Measurements from ENCODE around the gene SETMAR.
"Not testable (repeated sequence)": the region's sequence is repeated elsewhere in the genome, so short reads cannot be mapped to it uniquely, and the experiment has no call there.

The SETMAR gene

DNA sequence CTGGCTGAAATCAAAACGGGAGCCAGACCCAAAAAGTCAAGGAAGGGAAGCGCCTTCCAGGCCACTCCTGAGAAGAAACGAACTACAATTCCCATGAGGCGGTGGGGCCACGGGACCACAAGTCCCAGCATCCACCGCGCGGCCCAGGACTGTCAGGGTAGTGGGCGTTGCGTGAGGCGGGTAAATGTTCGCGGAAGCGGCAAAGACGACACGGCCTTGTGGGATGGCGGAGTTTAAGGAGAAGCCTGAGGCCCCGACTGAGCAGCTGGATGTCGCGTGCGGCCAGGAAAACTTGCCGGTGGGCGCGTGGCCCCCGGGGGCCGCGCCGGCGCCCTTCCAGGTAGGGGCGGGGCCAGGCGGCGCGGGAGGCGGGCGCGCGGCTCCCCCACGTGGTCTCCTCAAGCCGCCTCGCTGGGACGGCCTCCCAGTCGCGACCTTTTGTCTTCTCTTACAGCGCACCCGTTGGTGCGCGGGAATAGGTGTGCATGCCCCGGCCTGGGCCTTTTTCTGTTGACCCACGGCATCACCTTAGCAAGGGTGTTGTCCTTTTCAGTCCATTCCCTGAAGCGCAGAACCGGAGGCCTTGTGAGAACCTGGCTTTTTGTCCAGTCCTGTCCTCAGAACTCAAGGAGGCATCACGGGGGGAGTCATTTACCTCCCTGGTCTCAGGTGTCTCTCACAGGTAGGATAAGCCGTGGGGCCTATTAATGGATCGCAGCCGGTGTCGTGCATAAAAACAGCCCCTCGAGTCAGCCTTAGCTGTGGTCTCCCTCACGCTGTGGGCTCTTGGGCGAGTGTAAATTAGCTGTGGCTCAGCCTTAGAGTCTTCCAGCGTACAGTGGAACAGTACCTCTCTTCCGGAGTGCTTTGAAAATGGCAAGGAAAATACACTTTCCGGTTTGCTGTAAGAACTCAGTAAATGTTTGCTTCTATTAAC lies at the start of gene SETMAR:
Gene SETMAR, plus strand, starts transcription at position 183 of the 937 bp plus-strand sequence. Its CDS starts 2 bp downstream, at position 185.
- peak; percentile 39 for DNase-seq

DNA sequence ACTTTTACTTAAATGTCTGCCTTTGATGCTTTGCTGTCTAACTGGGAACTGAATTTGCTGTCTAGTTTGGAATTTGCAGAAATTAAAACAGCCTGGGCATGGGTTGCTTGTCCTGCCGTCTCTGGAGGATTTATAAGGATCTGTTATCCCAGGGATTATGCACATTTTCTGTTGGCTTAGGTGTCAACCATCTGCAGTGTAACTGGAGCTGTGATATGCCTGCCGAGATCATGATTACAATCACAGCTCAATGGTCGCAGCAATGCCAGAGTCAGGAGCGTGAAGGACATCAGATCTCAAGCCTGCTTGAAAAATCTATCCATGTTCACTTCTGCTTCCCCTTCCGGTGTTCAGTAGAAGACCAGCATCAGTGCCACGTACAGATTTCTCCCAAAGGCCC lies 41.8 kb upstream of the SETMAR start:
- DNase-seq = no peak

DNA sequence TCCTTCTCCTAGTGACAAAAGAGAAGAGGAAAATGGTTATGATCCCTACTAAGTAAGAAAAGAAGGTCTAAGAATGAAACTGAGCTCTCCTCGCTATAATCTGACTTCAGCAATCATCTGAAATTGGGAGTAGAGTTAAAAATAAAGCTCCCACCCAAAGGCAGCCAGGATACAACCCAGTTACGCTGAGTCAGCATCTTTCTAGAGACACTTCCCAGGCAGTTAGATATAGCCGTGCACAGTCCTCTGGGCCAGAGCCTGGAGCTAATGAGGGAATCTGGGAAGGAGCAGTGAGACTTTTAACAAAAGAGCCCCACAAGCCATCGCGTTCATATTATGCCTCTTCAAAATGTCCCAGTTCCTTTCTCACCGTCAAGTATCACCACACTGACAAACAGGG lies 39.1 kb upstream of the SETMAR start:
- no peak for DNase-seq

DNA sequence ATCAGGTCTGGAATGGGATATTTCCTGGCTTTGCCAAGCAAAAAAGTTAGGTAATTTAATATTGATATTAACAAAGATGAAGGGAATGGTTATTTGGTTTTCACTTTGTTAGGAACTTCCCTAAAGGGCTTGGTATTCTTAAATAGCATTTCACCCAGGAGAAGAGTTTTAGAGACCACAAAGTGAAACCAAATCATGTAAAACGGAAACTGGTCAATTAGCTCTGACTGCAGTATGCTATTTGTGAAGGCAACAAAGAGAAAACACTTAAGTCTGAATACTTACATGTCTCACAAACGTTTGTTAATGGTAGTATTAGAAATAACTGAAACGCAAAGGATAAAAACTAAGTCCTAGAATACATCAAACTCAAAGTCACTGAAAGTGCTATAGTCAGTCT lies 32.4 kb upstream of the SETMAR start:
- no peak for DNase-seq

DNA sequence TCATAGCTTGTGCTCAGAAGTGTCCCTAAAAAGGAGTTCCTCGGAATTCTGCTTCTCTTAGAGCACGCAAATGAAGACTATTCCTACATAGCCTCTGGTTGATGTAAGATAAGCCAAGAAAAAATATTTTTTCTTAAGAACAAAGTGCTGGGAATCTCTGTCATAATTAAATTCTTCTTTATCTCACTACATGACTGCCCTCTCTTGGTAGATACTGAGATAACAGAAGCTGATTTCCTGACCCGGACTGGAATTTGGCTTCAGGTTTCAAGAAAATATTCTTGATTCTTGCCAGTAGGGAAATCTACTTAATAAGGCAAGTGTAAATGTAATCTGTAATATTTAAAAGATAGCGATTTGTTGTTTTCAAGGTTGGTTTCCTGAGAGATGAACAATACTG lies 31.3 kb upstream of the SETMAR start:
- no peak for DNase-seq

- no peak for DNase-seq
These were observed 23.6 kb upstream of the SETMAR start for GRCh38 chr3:4279516-4280105.

GRCh38 chr3:4281991-4282390 lies 21.2 kb upstream of the SETMAR start:
- DNase-seq = no peak

DNA sequence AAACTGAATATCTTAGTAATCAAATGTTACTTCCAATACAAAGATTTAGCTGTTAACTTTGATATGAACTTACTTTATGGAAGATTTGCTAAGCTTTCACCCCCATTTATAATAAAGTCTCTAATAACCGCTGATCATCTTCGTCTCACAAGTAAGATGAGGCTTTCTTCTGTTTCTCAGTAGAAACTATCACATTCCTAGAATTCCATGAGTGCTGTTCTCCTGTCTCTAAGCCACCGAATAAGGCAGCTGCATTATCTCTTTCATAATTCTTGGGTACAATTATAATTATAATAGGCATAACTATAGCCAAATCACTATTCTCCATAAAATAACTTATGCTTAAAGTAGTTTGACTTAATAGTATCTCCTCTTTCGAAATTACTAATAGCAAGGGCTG lies 18.3 kb upstream of the SETMAR start:
- no peak for DNase-seq

DNA sequence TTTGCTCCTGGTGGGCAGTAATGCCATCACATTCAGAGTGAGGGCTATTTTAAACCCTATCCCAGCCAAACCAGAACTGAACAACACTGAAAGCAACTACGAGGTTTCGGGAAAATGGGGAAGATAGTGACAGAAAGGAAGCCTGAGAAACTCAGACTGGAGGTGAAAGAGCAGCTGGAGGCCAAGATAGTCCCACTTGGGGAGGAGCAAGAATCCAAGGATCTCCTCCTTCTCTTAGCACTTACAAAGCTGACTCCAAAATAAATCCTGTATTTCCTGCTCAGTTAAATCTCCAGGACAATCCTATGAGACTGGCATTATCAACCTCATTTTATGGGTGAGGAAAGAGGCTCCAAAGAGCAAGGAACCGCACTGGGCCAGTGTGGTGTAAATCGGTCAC lies 14.1 kb upstream of the SETMAR start:
- no peak for DNase-seq

DNA sequence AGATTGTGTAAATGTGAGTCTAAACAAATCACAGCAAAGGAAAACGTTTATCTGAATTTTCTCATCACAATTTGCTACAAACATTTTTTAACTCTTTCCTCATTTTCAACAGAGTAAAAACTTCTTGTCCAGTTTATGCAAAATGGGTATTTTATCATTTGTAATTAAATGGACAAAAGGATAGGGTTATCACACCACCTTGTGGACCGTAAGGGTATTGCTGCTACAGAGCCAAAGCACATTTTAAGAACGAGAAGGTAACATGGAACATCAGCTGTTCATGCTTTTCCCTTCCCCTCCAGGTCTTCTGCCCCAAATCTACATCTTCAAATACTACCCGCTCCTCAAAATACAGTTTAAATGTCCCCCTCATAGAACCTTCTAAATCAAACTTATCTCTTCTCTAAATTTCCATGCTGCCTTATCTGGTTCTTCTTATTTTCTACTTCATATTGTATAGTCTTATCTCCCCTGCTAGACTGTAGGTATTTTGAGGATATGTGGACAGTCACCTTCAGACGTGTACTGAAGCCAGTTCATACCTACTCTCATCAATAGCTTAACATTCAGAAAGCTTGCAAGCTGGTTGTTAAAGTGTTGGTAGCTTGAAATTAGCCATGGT lies 12.8 kb upstream of the SETMAR start:
- DNase-seq = no peak

DNA sequence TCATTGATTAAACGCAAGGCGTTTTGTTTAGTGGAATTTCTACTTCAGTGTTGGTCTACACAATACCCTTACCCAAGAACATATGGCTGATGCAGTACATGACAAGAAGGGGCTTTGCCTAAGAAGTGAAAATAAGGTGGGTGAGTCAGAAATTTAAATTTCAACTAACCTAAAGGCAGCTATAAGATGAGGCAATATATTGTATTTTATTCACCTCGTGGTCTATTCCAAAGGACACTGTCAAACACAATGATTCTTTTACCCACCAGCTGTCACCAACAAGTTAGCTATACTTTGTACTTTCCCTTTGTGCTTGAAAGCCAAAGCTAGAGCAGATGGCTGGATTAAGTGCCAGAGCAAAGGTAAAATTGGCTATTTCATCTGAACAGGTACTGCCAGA lies 10.9 kb upstream of the SETMAR start:
- DNase-seq = no peak

GRCh38 chr3:4294616-4295327 lies 8.4 kb upstream of the SETMAR start:
- no peak for DNase-seq

- DNase-seq = not testable (repeated sequence)
These were observed 6.7 kb upstream of the SETMAR start for GRCh38 chr3:4296454-4296853.

DNA sequence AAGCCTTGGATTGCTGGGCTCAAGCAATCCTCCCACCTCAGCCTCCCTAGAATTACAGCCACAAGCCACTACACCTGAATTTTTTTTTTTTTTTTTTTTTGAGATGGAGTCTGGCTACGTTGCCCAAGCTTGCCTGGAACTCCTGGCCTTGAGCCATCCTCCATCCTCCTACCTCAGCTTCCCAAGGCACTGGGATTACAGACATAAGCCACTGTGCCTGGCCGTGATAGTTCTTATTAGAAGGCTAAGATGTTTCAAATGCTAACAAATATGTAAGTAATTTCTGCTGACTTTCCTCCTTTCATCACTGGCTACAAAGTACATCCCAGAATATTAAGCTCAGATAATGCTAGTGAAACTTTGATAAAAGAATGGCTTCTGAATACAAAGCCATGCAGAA lies 5.7 kb upstream of the SETMAR start:
- DNase-seq = no peak

GRCh38 chr3:4302747-4303146 lies 422 bp upstream of the SETMAR start:
- DNase-seq = no peak

- not testable (repeated sequence) for DNase-seq
These were observed 2.0 kb downstream of the SETMAR start for GRCh38 chr3:4305210-4305609.

DNA sequence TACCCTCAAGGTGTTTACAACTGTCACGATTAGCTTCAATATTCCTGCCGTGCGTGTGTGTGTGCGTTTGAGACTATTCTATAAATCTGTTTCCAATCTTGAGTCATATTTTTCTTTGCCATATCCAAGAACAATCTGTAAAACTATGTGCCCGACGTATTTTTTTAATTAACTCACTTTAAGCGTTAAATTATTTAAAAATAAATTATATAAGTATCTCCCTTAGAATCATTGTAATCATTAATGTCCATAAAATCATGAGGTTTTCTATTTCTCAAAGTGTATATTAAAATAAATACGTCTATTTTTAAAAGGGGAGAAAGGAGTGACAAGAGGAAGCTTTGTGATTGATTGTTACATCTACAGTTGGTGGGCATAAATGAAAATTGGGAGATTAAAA lies 2.9 kb downstream of the SETMAR start:
- DNase-seq = no peak

DNA sequence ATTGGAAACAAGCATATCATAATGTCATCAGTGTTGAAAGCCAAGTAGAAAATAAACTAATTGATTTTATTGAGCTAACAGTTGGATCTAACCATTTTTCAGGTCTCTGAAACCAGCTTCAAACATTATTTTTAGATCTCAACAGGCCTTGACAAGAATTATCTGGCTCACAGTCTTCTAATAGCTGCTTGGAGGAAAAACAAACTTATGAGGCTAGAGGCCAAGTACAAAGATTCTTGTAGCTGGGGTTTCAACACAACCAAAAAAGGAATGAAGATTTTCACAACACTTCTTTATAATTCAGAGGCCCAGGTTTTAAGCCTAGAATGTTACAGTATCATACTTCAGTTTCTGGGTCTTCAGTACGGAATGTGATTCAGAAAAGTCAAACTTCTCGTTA lies 3.7 kb downstream of the SETMAR start:
- no peak for DNase-seq

DNA sequence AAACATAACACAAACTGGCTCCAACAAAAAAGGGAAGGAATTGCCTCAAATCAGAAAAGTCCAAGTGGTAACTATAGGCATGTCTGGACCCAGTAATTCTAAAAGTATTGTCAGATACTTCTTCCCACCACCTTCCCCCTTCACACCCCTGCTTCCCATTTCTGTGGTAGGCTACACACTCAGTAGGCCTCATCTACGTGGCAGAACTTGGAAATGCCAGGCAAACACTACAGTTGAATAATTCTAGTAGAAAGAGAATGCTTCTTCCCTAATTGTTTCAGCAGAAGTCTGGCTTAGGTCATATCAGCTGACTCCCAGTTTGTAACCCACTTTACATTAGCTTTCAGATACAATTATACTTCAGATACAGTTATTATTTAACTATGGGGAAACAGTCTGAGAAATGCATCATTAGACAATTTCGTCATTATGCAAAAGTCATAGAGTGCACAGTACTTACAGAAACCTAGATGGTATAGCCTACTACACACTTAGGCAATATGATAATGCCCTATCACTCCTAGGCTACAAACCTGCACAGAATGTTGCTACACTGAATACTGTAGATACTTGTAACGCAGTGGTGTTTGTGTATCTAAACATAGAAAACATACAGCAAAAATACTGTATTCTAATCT lies 6.4 kb downstream of the SETMAR start:
- DNase-seq = no peak

DNA sequence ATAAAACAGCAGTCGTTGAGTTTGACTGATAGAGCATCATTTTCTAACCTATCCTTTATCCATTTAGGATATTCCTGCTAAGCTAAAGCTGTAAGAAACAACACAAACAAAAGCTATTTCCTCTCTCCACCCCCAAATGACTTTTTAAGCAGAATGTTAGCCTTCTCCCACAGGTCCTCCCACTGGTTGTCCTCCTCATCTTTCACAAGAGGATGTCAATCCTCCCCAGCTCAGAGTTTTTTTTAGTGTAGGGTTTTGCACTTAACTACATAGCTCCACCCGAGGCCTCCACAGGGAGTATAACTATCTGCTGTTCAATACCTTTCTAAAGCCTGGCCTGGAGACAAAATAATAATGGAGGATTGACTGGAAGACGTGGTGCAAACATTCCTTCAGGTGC lies 7.8 kb downstream of the SETMAR start:
- DNase-seq = no peak

GRCh38 chr3:4311496-4311895 lies 8.3 kb downstream of the SETMAR start:
- DNase-seq = no peak

GRCh38 chr3:4313606-4314293 lies 10.6 kb downstream of the SETMAR start:
- DNase-seq = no peak

Data from GOT3 (cell line).